Stimulated activated CD4-positive, alpha-beta T cell treated with anti-CD3 and anti-CD28 coated beads, Interleukin-1b, Interleukin-23, amount 100 ng/mL, for 48 hours (primary cell): Measurements from ENCODE around the gene ZDHHC8.
A peak's percentile ranks its signal among the peaks of the same experiment; 100 is the strongest.

Experiments used
- DNase-seq: peaks from one replicate; pipeline ENCODE4 v3.0.0-alpha.2; 2020

ZDHHC8 gene

GRCh38 chr22:20130319-20130718, 1.3 kb upstream of the ZDHHC8 start:
- no peak for DNase-seq

- peak; percentile 70 for DNase-seq
Observed at GRCh38 chr22:20130731-20131596, 640 bp upstream of the ZDHHC8 start.

- DNase-seq: no peak
Observed at GRCh38 chr22:20131859-20132685, 468 bp downstream of the ZDHHC8 start.

DNA sequence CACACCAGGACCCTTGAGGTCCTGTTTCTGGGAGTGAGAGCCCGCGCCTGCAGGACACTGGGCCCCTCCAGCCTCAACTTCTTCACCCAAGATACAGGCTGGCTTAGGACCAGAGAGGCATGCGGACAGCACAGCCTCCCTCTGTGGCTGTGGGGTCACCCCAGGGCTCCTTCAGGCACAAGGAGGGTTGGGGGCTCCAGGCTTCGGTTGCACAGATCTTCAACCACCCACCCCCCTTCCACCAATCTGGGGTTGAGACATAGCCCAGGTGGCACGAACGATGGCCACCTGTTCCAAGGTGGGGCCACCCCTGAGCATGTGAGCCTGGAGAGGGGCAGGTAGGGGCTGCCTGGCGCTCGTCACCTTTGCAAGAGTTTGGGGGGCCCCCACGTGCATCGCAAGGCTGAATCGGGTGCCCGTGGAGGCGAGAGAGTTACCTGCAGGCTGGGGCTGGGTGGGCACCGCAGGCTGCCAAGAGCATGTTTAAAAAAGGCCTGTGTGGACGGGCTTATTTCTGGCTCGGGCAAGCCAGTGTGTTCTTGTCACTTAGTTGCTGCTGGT, 1.2 kb downstream of the ZDHHC8 start:
- DNase-seq: no peak

- DNase-seq: no peak
Observed at GRCh38 chr22:20133930-20134549, 2.4 kb downstream of the ZDHHC8 start.

DNA sequence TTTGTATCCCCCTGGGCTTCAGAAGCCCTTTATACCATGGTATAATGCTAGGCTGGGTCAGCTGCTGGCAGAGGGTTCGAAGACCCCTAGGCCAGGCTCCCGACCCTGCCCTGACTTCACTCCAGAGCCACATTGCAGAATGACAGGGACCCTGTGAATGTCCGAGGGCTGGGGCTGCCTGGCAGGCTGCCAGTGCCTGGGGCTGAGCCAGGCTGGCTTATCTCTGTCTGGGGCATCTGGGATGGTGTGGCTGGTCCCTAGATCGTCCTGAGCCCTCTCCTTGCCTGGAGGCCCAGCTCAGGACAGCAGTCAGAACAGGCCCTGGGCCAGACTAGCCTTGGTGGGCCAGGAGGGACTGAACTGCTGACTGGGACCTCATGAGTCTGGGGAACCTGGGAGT, 3.7 kb downstream of the ZDHHC8 start:
- DNase-seq: no peak

DNA sequence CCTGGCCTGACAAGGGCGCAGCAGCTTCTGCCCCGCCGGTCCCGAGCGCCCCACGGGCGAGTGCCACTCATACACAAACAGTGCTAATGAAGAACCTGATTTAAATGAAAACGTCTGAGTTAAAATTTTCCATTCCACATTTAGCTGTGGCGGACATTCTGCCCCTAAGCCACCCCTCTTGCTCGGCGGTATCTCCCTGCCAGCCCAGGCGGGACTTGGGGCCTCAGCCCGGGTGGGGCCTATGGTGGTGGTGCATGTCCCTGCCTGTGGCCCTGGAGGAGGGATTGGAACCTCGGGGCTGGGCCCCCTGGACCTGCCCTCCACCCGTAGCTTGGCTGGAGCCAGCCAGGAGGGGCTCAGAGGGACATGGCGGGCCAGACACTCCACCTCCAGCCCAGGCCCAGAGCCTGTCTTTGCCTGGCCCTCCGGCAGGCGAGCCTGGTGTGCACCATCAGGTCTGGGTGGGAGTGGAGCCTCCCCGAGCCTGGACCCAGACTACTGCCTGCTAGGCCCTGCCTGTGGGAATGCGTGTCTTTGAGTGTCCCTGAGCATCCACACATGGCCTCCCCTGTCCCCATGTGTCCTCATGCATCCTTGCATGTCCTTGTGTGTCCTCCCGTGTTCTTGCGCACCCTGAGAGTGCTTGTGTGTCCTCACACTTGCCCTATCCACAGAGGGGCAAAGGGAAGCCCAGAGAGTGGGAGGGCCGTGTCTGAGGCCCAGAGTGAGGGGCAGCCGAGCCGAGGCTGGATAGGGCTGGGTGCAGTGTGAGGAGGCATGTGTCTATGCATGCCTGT, 4.4 kb downstream of the ZDHHC8 start:
- no peak for DNase-seq

DNA sequence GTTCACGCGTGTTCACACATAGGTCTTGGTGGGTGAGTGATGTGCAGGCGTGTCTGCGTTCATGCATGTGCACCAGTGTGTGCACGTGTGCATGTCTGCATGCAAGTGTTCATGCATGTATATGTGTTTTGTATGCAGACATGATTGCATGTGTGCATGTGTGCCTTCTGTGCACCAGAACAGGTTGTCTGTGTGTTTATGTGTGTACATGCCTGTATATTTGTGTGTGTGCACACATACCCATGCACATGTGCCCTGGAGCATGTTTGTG, 4.9 kb downstream of the ZDHHC8 start:
- no peak for DNase-seq

DNA sequence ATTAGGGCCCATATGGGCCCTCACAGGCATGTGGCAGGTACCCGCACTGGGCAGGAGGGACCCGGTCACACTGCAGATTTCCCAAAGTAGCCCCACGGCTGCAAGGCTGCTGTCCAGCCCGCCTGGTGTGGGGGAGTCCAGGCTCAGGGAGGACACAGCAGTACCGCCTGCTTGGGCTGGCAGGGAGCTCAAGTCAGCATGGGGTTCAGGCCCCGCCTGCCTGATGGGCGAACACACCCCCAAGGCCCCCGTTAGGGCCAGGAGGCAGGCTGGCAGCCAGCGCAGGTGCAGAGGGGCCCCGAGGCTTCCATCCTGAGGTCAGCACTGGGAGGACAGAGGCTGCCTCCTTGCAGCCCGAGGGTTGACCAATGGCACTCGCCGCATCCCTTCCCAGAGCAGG, 5.5 kb downstream of the ZDHHC8 start:
- DNase-seq: no peak

DNA sequence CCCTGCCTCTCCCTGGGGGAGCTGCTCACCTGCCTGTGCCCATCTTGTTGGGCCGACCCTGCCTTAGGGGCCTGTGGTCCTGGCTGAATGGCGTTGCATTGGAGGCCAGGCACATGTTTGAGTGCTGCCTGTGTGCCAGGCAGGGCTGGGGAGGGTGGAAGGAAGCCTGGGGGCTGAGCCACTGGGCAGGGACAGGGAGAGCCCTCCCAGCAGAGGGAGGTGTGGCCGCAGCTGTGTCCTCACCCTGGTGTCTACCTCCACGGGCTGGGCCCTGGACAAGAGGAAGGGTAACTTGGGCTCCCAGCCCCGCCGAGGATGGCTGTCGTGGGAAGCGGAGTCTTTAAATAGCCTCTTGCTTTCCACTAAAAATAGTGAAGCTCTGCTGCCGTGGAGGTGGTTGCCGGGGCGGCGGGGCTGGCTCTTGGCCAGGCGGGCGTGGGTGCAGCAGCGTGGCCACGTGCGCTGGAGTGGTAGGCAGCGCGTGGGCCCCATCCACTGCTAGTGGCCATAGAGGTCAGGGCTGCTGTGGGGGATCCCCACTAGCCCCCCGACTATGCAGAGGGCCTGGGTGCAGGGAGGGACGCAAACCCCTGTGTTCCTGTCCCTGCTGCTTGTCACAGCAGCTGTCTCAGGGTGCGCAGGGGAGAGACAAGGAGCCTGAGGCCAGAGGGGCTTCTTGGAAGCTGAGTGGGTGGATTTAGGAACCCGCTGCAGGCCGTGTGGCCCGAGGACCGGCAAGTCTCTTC, 6.2 kb downstream of the ZDHHC8 start:
- no peak for DNase-seq

- no peak for DNase-seq
Observed at GRCh38 chr22:20138417-20138738, 6.8 kb downstream of the ZDHHC8 start.

DNA sequence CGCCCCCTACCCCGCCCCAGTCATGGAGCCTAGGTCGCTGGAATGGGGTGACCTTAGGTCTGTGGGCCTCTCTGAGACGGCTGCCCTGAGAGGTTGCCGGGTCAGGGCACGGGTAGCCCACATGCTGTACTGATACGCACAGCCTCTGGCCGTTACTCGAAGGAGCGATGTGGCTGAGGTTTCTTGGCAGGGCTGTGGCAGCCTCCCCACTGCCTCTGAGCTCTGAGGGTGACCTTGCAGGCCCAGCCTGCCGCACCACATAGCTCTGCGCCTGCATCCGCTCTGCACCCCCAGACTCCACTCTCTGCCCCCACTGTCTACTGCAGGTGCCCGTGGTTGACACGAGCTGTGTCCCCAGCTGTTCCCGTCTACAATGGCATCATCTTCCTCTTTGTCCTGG, 7.3 kb downstream of the ZDHHC8 start:
- DNase-seq: no peak

GRCh38 chr22:20139391-20140106, 7.9 kb downstream of the ZDHHC8 start:
- DNase-seq: no peak

DNA sequence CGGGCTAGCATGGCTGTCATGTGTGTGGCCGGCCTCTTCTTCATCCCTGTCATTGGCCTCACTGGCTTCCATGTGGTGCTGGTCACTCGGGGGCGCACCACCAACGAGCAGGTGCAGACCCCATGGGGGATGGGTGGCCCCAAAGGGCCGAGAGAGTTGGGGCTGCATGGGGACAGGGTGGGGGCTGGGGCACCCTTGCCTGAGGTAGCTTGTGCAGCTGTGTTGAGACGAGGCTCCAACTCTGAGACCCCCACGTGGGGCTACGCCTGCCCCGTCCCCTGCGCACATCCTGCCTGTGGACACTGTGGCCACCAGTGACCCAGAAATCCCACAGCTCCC, 8.5 kb downstream of the ZDHHC8 start:
- DNase-seq: no peak

DNA sequence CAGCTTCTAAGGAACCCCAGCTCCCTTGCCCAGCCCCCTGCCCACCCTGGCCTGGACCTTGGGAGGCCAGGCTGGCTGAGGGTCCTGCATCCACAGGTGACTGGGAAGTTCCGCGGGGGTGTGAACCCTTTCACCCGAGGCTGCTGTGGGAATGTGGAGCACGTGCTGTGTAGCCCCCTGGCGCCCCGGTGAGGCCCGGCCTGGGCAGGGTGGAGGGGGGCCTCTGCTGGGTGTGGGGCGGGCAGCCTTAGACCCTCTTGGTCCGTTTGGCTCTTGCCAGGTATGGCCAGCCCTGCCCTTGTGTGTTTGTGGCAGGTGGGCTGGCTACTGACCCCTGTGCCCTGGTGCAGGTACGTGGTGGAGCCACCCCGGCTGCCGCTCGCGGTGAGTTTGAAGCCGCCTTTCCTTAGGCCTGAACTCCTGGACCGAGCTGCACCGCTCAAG, 8.9 kb downstream of the ZDHHC8 start:
- no peak for DNase-seq

- DNase-seq: no peak
Observed at GRCh38 chr22:20141186-20142077, 9.8 kb downstream of the ZDHHC8 start.

DNA sequence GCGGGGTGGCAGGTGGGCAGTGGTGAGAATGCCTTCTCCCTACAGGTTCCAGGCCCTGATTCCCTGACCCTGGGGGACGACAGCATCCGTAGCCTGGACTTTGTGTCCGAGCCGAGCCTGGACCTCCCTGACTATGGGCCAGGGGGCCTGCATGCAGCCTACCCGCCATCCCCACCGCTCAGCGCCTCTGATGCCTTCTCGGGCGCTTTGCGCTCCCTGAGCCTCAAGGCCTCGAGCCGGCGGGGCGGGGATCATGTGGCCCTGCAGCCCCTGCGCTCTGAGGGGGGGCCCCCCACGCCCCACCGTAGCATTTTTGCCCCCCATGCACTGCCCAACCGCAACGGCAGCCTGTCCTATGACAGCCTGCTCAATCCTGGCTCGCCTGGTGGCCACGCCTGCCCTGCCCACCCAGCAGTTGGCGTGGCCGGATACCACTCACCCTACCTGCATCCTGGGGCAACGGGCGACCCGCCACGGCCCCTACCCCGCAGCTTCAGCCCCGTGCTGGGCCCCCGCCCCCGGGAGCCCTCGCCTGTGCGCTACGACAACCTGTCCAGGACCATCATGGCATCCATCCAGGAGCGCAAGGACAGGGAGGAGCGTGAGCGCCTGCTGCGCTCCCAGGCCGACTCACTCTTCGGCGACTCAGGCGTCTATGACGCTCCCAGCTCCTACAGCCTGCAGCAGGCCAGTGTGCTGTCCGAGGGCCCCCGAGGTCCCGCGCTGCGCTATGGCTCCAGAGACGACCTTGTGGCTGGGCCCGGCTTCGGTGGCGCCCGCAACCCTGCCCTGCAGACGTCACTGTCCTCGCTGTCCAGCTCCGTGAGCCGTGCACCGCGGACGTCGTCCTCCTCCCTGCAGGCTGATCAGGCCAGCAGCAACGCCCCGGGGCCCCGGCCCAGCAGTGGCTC, 11.4 kb downstream of the ZDHHC8 start:
- no peak for DNase-seq

GRCh38 chr22:20143883-20144665, 12.5 kb downstream of the ZDHHC8 start:
- no peak for DNase-seq
